Liver (tissue), 9 donors: Measurements from ENCODE around the gene TNS3. TPM values are rescaled to one million over a fixed set of nuclear protein-coding genes. Genes with fewer than 3 reads are reported as not detected.

Experiments
- DNase-seq: peaks from one replicate; pipeline ENCODE4 v3.0.0-alpha.2; 2017; ENCODE audit warnings: low spot score
- H3K27ac ChIP-seq, 2 donors: one replicate each; pipeline ENCODE4 v1.7.0; 2013; ENCODE audit warnings: inconsistent platforms in 2 of 2, low read length in 2 of 2, control low read depth in 1 of 2, low read depth in 1 of 2, mild to moderate bottlenecking in 1 of 2
- H3K27me3 ChIP-seq, 4 donors: one replicate each; pipeline versions ENCODE4 v1.6.1 to v1.7.0; 2013; ENCODE audit warnings: low read length in 3 of 4, inconsistent platforms in 1 of 4, mild to moderate bottlenecking in 1 of 4, moderate library complexity in 1 of 4; ENCODE audit not compliant: control insufficient read depth in 4 of 4, insufficient read depth in 4 of 4
- H3K36me3 ChIP-seq, 4 donors: one replicate each; pipeline versions ENCODE4 v1.6.1 to v1.7.0; 2013; ENCODE audit warnings: low read length in 3 of 4, mild to moderate bottlenecking in 3 of 4, low read depth in 1 of 4, moderate library complexity in 1 of 4; ENCODE audit not compliant: control insufficient read depth in 4 of 4, insufficient read depth in 3 of 4
- H3K4me1 ChIP-seq, 4 donors: one replicate each; pipeline versions ENCODE4 v1.6.1 to v1.7.0; 2013; ENCODE audit warnings: low read length in 3 of 4, mild to moderate bottlenecking in 3 of 4, moderate library complexity in 1 of 4; ENCODE audit not compliant: control insufficient read depth in 4 of 4, insufficient read depth in 4 of 4
- H3K4me3 ChIP-seq, 3 donors: one replicate each; pipeline versions ENCODE4 v1.6.1 to v1.7.0; 2013; ENCODE audit warnings: low read length in 3 of 3, control low read depth in 1 of 3, low read depth in 1 of 3, mild to moderate bottlenecking in 1 of 3
- H3K9ac ChIP-seq, 2 donors: one replicate each; pipeline ENCODE4 v1.7.0; 2013; ENCODE audit warnings: low read length in 2 of 2, mild to moderate bottlenecking in 2 of 2, moderate library complexity in 2 of 2, control low read depth in 1 of 2, low read depth in 1 of 2
- H3K9me3 ChIP-seq, 4 donors: one replicate each; pipeline versions ENCODE4 v1.6.1 to v1.7.0; 2013; ENCODE audit warnings: low read length in 3 of 4; ENCODE audit not compliant: control insufficient read depth in 4 of 4
- EGR1 ChIP-seq, 2 donors: IDR thresholded peaks; 2 replicates each; pipeline ENCODE4 v1.6.1; 2016 to 2018; ENCODE audit warnings: antibody characterized with exemption in 2 of 2, low read depth in 2 of 2
- GABPA ChIP-seq, 2 donors: IDR thresholded peaks in 1 of 2; conservative IDR thresholded peaks in 1 of 2; 2 replicates each; pipeline ENCODE4 v1.6.1; 2016; ENCODE audit warnings: antibody characterized with exemption in 2 of 2, mild to moderate bottlenecking in 1 of 2, moderate library complexity in 1 of 2
- HNF4G ChIP-seq: IDR thresholded peaks from 2 replicates; pipeline ENCODE4 v1.6.1; 2016; ENCODE audit warnings: antibody characterized with exemption
- JUND ChIP-seq, 2 donors: IDR thresholded peaks; 2 replicates each; pipeline ENCODE4 v1.6.1; 2016; ENCODE audit warnings: antibody characterized with exemption in 2 of 2
- NR2F2 ChIP-seq: IDR thresholded peaks from 2 replicates; pipeline ENCODE4 v1.6.1; 2016; ENCODE audit warnings: antibody characterized with exemption
- RAD21 ChIP-seq, 2 donors: IDR thresholded peaks; 2 replicates each; pipeline ENCODE4 v1.6.1; 2016; ENCODE audit warnings: antibody characterized with exemption in 2 of 2, mild to moderate bottlenecking in 2 of 2
- RXRA ChIP-seq, 2 donors: IDR thresholded peaks; 2 replicates each; pipeline ENCODE4 v1.6.1; 2017 to 2018; ENCODE audit warnings: antibody characterized with exemption in 2 of 2, mild to moderate bottlenecking in 1 of 2
- WGBS: extraction: QIAGEN DNeasy Blood & Tissue Kit; methylation state at CpG from one replicate; pipeline ENCODE4 v1.1.7; 2013; 5-methylcytosine and 5-hydroxymethylcytosine counted together
- polyA plus RNA-seq, 2 donors: library from polyadenylated mRNA; stranded (reverse) in 1 of 2; unstranded in 1 of 2; fragments of 200-250 nt in 1 of 2; fragments of >200 nt in 1 of 2; fragmentation: Nextera tagmentation in 1 of 2; extraction: Ambion mirVana in 1 of 2; gene quantifications; one replicate each; pipeline versions ENCODE4 v1.2.1 to v1.2.3, GENCODE V29; 2013 to 2015
- total RNA-seq, 2 donors: library from RNA; depleted of rRNA; stranded (reverse); fragments of >200 nt; gene quantifications; one replicate each; pipeline ENCODE4 v1.2.3, GENCODE V29; 2014
- TF ChIP-seq, protein P1 (sequence below): IDR thresholded peaks from 2 replicates; pipeline ENCODE4 v1.6.1; 2016; ENCODE audit warnings: antibody characterized with exemption
- TF ChIP-seq, protein P2 (sequence below): IDR thresholded peaks from 2 replicates; pipeline ENCODE4 v1.6.1; 2016; ENCODE audit warnings: antibody characterized with exemption, mild to moderate bottlenecking
- TF ChIP-seq, protein P3 (sequence below): IDR thresholded peaks from 2 replicates; pipeline ENCODE4 v1.6.1; 2016; ENCODE audit warnings: antibody characterized with exemption
- donor health status: healthy.
- donor health status: healthy.
- donor health status: healthy.
- donor health status: healthy.
- donor health status: healthy.

The TNS3 gene
- total and polyA plus RNA-seq, 4 donors, result 16.8 to 100 (median 29.5) TPM

GRCh38 chr7:47329320-47329926 lies 252.5 kb downstream of the TNS3 start:
- TF ChIP-seq, protein P1, sequence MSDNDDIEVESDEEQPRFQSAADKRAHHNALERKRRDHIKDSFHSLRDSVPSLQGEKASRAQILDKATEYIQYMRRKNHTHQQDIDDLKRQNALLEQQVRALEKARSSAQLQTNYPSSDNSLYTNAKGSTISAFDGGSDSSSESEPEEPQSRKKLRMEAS, result peak; percentile 28
- TF ChIP-seq RXRA (IDR thresholded peaks at IDR 0.05) (peak in 1 of 2 donors; percentile 18), GABPA (IDR thresholded peaks at IDR 0.05 in 1 of 2, conservative IDR thresholded peaks at IDR 0.05 in 1 of 2) (peak in 1 of 2 donors; percentile 25), NR2F2 (peak; percentile 64), EGR1 (IDR thresholded peaks at IDR 0.05; ENCODE audit: low read depth in 2 of 2) (no peak)
- Histone ChIP-seq H3K9ac (no peak overlapping the region), H3K27me3 (no peaks in the 10 kb centered on the region), H3K9me3 (no peaks in the 10 kb centered on the region), H3K4me1 (peaks cover 0 to 21% (median 8%) of the 10 kb centered on the region in 4 donors), H3K36me3 (peaks cover 0 to 44% (median 24%) of the 10 kb centered on the region in 4 donors), H3K4me3 (no peak overlapping the region), H3K27ac (peak overlapping the region in 1 of 2 donors; percentile 44)
- 75% methylated on average over 19 of the region's 19 CpGs for WGBS
- peak; percentile 36 for DNase-seq

DNA sequence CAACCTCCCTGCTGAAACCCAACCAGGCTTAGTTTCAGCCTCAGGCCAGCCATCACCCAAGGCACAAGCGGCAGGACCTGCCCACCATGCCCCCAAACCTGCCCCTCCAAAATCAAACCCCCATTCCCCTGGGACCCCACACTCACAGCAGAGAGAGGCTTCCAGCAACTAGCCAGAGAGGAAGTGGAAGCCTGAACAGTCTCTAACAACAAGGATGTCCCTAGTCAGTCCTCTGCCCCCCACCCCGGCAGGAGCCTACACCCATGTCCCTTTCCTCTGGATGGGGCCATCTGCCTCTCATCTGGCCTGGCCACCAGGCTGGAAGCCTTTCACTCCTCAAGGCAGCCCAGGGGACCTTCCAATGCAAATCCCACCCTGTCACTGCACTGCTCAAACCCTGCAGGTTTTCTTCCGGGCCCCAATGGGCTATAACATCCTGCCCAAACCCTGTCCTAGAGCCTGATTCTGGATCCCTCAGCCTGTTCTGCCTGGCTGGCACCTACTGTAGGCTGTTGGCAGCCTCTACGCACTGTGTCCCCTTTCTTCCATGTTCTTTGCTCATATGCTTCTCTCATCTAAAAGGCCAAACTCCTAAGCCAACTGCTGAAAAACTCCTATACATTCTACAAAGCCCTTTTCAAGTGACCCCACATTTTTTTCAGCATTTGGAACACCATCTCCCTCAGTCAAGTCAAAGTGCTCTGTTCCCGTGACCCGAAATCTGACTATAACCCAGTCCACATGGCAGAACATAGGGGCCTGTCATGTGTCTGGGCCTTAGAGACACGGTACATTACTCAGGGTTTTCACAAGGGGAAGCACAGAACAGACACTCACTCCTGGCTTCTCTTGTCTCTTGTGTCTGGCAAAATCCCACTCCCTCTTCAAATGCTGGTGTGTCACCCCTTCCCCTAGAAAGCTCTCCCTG lies 253.3 kb downstream of the TNS3 start:
- Histone ChIP-seq H3K27me3 (no peaks in the 10 kb centered on the region), H3K4me1 (peaks cover 0 to 27% (median 10%) of the 10 kb centered on the region in 4 donors), H3K9me3 (no peaks in the 10 kb centered on the region), H3K9ac (no peak overlapping the region), H3K36me3 (peaks cover 0 to 40% (median 21%) of the 10 kb centered on the region in 4 donors), H3K4me3 (no peak overlapping the region), H3K27ac (peak overlapping the region; percentile 44 to 64)
- no peak for DNase-seq
- no peak for TF ChIP-seq RAD21 (IDR thresholded peaks at IDR 0.05)
- TF ChIP-seq, protein P2, sequence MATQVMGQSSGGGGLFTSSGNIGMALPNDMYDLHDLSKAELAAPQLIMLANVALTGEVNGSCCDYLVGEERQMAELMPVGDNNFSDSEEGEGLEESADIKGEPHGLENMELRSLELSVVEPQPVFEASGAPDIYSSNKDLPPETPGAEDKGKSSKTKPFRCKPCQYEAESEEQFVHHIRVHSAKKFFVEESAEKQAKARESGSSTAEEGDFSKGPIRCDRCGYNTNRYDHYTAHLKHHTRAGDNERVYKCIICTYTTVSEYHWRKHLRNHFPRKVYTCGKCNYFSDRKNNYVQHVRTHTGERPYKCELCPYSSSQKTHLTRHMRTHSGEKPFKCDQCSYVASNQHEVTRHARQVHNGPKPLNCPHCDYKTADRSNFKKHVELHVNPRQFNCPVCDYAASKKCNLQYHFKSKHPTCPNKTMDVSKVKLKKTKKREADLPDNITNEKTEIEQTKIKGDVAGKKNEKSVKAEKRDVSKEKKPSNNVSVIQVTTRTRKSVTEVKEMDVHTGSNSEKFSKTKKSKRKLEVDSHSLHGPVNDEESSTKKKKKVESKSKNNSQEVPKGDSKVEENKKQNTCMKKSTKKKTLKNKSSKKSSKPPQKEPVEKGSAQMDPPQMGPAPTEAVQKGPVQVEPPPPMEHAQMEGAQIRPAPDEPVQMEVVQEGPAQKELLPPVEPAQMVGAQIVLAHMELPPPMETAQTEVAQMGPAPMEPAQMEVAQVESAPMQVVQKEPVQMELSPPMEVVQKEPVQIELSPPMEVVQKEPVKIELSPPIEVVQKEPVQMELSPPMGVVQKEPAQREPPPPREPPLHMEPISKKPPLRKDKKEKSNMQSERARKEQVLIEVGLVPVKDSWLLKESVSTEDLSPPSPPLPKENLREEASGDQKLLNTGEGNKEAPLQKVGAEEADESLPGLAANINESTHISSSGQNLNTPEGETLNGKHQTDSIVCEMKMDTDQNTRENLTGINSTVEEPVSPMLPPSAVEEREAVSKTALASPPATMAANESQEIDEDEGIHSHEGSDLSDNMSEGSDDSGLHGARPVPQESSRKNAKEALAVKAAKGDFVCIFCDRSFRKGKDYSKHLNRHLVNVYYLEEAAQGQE, result peak; percentile 8
- 78% methylated on average over 7 of the region's 7 CpGs for WGBS

DNA sequence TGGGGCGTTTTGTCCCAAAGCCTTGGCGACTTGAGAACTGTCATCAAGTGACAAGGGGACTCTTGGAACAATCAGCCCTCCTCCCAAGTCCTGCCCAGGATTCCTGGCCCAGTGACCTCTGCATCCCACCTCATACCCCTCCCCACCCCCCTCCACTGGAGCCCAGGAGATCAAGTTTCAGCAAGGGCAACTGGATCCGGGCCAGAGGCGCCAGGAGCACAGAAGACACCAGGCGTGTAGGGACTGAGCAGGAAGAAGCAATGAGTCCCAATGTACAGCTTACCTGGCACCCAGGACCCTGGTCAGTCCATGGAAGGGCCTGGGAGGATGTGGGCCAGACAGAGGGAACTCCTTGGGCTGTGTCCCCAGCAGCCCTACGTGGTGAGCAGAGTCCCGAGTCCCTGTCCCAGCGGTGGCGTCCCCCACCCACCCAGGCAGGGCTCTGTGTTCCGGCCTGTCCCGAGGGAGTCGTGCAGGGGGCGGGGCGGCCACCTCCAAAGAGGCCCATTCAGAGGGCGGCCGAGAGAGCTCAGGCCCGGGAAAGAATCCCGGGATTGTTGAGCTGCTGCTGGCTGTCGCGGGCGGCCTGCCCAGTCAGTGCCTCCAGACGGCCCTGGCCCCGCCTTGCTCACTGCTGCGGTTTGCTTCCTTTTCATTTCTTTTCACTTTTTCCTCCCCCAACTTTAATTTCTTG lies 254.1 kb downstream of the TNS3 start:
- peak; percentile 64 for DNase-seq
- peaks cover 0 to 27% (median 10%) of the 10 kb centered on the region in 4 donors for H3K4me1 ChIP-seq
- WGBS, result 65% methylated on average over 24 of the region's 24 CpGs
- H3K27ac ChIP-seq, result peak overlapping the region; percentile 44 to 64
- H3K9ac ChIP-seq, result no peak overlapping the region
- TF ChIP-seq RAD21 (IDR thresholded peaks at IDR 0.05) (peak in 1 of 2 donors; percentile 32), HNF4G (no peak), JUND (IDR thresholded peaks at IDR 0.05) (no peak)
- TF ChIP-seq, protein P1, result no peak
- TF ChIP-seq, protein P2, result peak; percentile 29
- TF ChIP-seq, protein P3, sequence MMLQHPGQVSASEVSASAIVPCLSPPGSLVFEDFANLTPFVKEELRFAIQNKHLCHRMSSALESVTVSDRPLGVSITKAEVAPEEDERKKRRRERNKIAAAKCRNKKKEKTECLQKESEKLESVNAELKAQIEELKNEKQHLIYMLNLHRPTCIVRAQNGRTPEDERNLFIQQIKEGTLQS, result no peak
- peaks cover 0 to 34% (median 18%) of the 10 kb centered on the region in 4 donors for H3K36me3 ChIP-seq
- no peaks in the 10 kb centered on the region for H3K27me3 ChIP-seq
- no peaks in the 10 kb centered on the region for H3K9me3 ChIP-seq
- H3K4me3 ChIP-seq, result peak overlapping the region in 1 of 3 donors; percentile 6
